ENCODE results near the gene EMSY.

Gene EMSY

GRCh38 chr11:76597533-76598425 is 153.0 kb downstream of the EMSY start:
- DNase-seq: no peak

GRCh38 chr11:76598426-76598839 is 153.6 kb downstream of the EMSY start:
- peak; percentile 70 for DNase-seq

- DNase-seq: peak; percentile 94
Observed at GRCh38 chr11:76599041-76600013, 154.5 kb downstream of the EMSY start.

- DNase-seq: no peak
Observed at GRCh38 chr11:76600124-76600655, 155.4 kb downstream of the EMSY start.

- no peak for DNase-seq
Observed at GRCh38 chr11:76601272-76601671, 156.5 kb downstream of the EMSY start.

- no peak for DNase-seq
Observed at GRCh38 chr11:76601724-76602123, 156.9 kb downstream of the EMSY start.

GRCh38 chr11:76602431-76602861 is 157.6 kb downstream of the EMSY start:
- peak; percentile 65 for DNase-seq

Data from fibroblast of skin of back (primary cell).